GM12891 (cell line): ENCODE results near the gene MACC1.

ENCODE experiments used
- DNase-seq: peaks from one replicate; pipeline ENCODE4 v3.0.0; 2011; ENCODE audit warnings: low spot score; ENCODE audit not compliant: insufficient read length
- FAIRE-seq: peaks from 2 replicates; lab custom pipeline; 2011; peaks lifted over from hg19 to GRCh38; lab: Jason Lieb, UNC
- PAX5 ChIP-seq: IDR thresholded peaks from 2 replicates; pipeline ENCODE4 v1.6.1; 2011; ENCODE audit warnings: low read length, moderate library complexity, mild to moderate bottlenecking; ENCODE audit not compliant: insufficient read depth, severe bottlenecking
- POLR2A ChIP-seq: IDR thresholded peaks from 2 replicates; pipeline ENCODE4 v1.6.1; 2011; ENCODE audit warnings: low read depth, low read length, control low read depth
- POLR2AphosphoS5 ChIP-seq: IDR thresholded peaks from 2 replicates; pipeline ENCODE4 v1.6.1; 2011; ENCODE audit warnings: low read depth, low read length, control low read depth
- POU2F2 ChIP-seq: IDR thresholded peaks from 2 replicates; pipeline ENCODE4 v1.6.1; 2011; ENCODE audit warnings: low read depth, mild to moderate bottlenecking, control low read depth, low read length, moderate library complexity
- SPI1 ChIP-seq: IDR thresholded peaks from 2 replicates; pipeline ENCODE4 v1.6.1; 2011; ENCODE audit warnings: low read depth, low read length, control low read depth
- TAF1 ChIP-seq: IDR thresholded peaks from 2 replicates; pipeline ENCODE4 v1.6.1; 2011; ENCODE audit warnings: low read depth, low read length, control low read depth

The MACC1 gene

GRCh38 chr7:20198260-20198659, 18.9 kb downstream of the MACC1 start:
- TF ChIP-seq PAX5: no peak
- TF ChIP-seq SPI1: no peak
- TF ChIP-seq TAF1: no peak
- TF ChIP-seq POLR2A: no peak
- no peak for TF ChIP-seq POU2F2
- no peak for TF ChIP-seq POLR2AphosphoS5
- no peak for DNase-seq
- no peak for FAIRE-seq

- FAIRE-seq: no peak
- no peak for DNase-seq
- no peak for TF ChIP-seq PAX5
These were observed 19.3 kb downstream of the MACC1 start for GRCh38 chr7:20197837-20198236.

DNA sequence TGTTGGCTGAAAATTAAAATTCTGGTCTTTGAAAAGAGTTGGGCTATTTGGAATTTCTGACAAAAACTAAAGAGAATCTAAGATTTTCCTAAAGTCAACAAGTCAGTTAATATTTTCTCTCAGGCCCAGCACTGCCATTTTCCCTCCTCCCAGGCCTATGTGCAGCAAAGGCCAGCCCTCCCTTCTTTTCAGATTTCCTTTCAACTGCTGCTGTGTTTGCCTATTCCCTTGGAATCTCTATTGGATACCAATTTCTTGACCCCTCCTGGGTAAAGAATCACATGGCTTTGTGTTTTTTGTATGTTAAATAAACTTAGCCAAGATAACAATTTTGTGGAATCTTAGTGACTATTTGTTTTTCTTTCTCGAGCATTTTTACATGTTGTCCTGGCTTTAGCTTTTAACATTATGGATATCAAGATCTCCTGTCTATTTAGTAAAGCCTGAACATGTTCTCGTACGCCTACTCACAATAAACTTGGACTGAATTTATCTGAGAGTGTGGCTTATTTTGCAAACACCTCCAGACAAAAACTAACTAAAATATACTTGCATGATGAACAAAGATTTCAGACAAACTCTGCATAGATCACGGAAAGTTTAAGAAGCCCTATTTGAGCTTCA, 19.9 kb downstream of the MACC1 start:
- FAIRE-seq: no peak
- no peak for DNase-seq
- TF ChIP-seq POLR2A (no peak), PAX5 (no peak), POLR2AphosphoS5 (no peak), POU2F2 (no peak), SPI1 (no peak), TAF1 (no peak)

GRCh38 chr7:20194343-20194995, 22.7 kb downstream of the MACC1 start:
- TF ChIP-seq PAX5 (no peak), POU2F2 (no peak), TAF1 (no peak)
- FAIRE-seq (no peak), DNase-seq (no peak)

GRCh38 chr7:20193873-20194272, 23.3 kb downstream of the MACC1 start:
- FAIRE-seq: no peak
- no peak for TF ChIP-seq SPI1
- TF ChIP-seq PAX5: no peak
- TF ChIP-seq TAF1: no peak
- no peak for TF ChIP-seq POU2F2
- no peak for TF ChIP-seq POLR2A
- no peak for TF ChIP-seq POLR2AphosphoS5
- no peak for DNase-seq

GRCh38 chr7:20193242-20193777, 23.9 kb downstream of the MACC1 start:
- TF ChIP-seq SPI1 (peak; percentile 67), POLR2A (no peak)
- DNase-seq: no peak
- FAIRE-seq: peak; percentile 60

GRCh38 chr7:20191391-20191869, 25.8 kb downstream of the MACC1 start:
- DNase-seq (no peak), FAIRE-seq (no peak)
- TF ChIP-seq POLR2A: no peak
- no peak; the same call in 1 of the 2 replicates for TF ChIP-seq SPI1
- TF ChIP-seq POLR2AphosphoS5: no peak
- no peak for TF ChIP-seq PAX5
- TF ChIP-seq POU2F2: no peak
- no peak for TF ChIP-seq TAF1

GRCh38 chr7:20190560-20191390, 26.4 kb downstream of the MACC1 start:
- TF ChIP-seq SPI1 (no peak), TAF1 (no peak), POLR2A (no peak), POLR2AphosphoS5 (no peak), PAX5 (no peak), POU2F2 (no peak)
- no peak for DNase-seq
- FAIRE-seq: no peak

DNA sequence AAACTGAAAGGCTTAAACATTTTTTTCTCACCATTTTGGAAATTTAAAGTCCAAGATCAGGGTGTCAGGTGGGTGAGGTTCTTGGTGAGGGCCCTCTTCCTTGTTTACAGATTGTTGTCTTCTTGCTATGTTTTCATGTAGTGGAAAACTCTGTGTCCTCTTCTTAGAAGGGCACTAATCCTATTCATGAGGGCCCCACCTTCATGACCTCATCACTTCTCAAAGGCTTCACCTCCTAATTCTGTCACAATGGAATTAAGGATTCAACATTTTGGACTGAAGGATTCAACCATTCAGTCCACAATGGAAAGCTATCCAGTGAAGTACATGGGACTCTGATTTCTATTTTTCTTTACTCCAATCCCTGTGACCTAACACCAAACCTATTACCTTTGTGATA, 27.3 kb downstream of the MACC1 start:
- DNase-seq (no peak), FAIRE-seq (no peak)
- no peak for TF ChIP-seq SPI1
- TF ChIP-seq POLR2AphosphoS5: no peak
- no peak for TF ChIP-seq POLR2A
- TF ChIP-seq PAX5: no peak
- TF ChIP-seq TAF1: no peak
- no peak for TF ChIP-seq POU2F2
